Activated CD8-positive, alpha-beta memory T cell treated with anti-CD3 and anti-CD28 coated beads, Interleukin-2, amount 50 U/mL, for 48 hours (primary cell): ENCODE data around the gene AHI1.

Experiments
- DNase-seq: peaks from one replicate; pipeline ENCODE4 v3.0.0-alpha.2; 2020

Gene AHI1

GRCh38 chr6:135449246-135449645 is 48.3 kb downstream of the AHI1 start:
- no peak for DNase-seq

- DNase-seq: no peak
These were observed 57.3 kb downstream of the AHI1 start for GRCh38 chr6:135440087-135440792.

GRCh38 chr6:135439549-135439948 is 58.0 kb downstream of the AHI1 start:
- no peak for DNase-seq

- DNase-seq: no peak
These were observed 58.5 kb downstream of the AHI1 start for GRCh38 chr6:135438907-135439535.

- no peak for DNase-seq
These were observed 62.5 kb downstream of the AHI1 start for GRCh38 chr6:135434991-135435390.

GRCh38 chr6:135434095-135434494 is 63.4 kb downstream of the AHI1 start:
- DNase-seq: no peak

GRCh38 chr6:135428078-135428477 is 69.5 kb downstream of the AHI1 start:
- DNase-seq: no peak

GRCh38 chr6:135426833-135427232 is 70.7 kb downstream of the AHI1 start:
- DNase-seq: no peak

GRCh38 chr6:135424385-135424784 is 73.2 kb downstream of the AHI1 start:
- no peak for DNase-seq

GRCh38 chr6:135423649-135424128 is 73.9 kb downstream of the AHI1 start:
- DNase-seq: no peak

- no peak for DNase-seq
These were observed 78.4 kb downstream of the AHI1 start for GRCh38 chr6:135419162-135419561.

- DNase-seq: no peak
These were observed 79.3 kb downstream of the AHI1 start for GRCh38 chr6:135418040-135418760.

- no peak for DNase-seq
These were observed 84.8 kb downstream of the AHI1 start for GRCh38 chr6:135412761-135413160.

GRCh38 chr6:135411849-135412248 is 85.7 kb downstream of the AHI1 start:
- DNase-seq: no peak

- no peak for DNase-seq
These were observed 86.2 kb downstream of the AHI1 start for GRCh38 chr6:135411339-135411738.

GRCh38 chr6:135410856-135411255 is 86.7 kb downstream of the AHI1 start:
- no peak for DNase-seq

GRCh38 chr6:135403584-135403983 is 94.0 kb downstream of the AHI1 start:
- DNase-seq: no peak

- DNase-seq: no peak
These were observed 95.2 kb downstream of the AHI1 start for GRCh38 chr6:135402311-135402710.

- DNase-seq: no peak
These were observed 100.2 kb downstream of the AHI1 start for GRCh38 chr6:135397172-135397952.

- DNase-seq: no peak
These were observed 102.4 kb downstream of the AHI1 start for GRCh38 chr6:135395136-135395535.

GRCh38 chr6:135393289-135393688 is 104.3 kb downstream of the AHI1 start:
- DNase-seq: no peak

- no peak for DNase-seq
These were observed 107.1 kb downstream of the AHI1 start for GRCh38 chr6:135390458-135390857.

- no peak for DNase-seq
These were observed 112.2 kb downstream of the AHI1 start for GRCh38 chr6:135385299-135385698.
